Effector CD4-positive, alpha-beta T cell (primary cell): Measurements from ENCODE around the gene ZBTB34.

Source experiments
- DNase-seq: peaks from one replicate; pipeline ENCODE4 v3.0.0-alpha.2; 2020

ZBTB34 gene

DNA sequence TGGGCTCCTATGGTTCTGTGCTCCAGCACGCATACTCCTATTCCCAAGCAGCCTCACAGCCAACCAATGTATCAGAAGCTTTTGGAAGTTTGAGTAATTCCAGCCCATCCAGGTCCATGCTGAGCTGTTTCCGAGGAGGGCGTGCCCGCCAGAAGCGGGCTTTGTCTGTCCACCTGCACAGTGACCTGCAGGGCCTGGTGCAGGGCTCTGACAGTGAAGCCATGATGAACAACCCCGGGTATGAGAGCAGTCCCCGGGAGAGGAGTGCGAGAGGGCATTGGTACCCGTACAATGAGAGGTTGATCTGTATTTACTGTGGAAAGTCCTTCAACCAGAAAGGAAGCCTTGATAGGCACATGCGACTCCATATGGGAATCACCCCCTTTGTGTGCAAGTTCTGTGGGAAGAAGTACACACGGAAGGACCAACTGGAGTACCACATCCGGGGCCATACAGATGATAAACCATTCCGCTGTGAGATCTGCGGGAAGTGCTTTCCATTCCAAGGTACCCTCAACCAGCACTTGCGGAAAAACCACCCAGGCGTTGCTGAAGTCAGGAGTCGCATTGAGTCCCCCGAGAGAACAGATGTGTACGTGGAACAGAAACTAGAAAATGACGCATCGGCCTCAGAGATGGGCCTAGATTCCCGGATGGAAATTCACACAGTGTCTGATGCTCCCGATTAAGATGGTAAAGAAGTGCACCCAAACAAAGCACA, 19.9 kb downstream of the ZBTB34 start:
- no peak for DNase-seq

DNA sequence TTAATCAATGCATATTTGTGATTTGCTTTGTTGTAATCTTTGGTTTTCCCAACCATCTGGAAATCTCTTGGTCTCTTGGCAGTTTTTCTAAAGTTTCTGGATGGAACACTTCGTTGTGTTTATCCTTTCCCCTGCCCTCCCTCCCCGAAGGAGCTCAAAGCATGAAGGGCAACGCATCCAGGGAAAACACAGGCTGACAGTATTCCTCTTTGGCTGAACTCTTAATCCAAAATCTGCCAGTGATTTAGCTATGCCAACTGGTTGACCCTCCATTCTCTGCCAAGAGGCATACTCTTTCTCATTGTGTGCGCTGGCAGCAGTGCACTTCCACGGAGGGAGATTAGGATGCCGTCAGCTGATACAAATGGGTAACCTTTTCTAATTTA, 20.5 kb downstream of the ZBTB34 start:
- DNase-seq, result no peak

DNA sequence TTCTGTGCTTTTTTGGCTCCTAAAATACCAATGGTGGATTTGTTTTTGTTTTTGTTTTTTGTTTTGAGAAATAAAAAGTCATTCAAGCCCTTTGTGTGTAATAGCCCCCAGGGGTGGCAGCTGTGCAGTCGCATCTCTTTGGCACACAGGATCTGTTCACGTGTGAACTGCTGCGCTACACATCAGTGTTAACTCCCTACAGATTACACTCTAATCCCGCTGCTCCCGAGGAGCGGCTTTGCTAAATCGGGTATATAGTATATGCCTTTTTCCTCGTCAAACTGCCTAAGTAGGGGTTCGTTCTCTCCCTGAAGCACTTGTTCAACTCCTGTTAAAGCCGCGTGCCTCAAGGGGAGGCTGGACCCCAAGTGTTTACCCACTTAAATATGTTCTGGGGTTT, 22.3 kb downstream of the ZBTB34 start:
- no peak for DNase-seq

DNA sequence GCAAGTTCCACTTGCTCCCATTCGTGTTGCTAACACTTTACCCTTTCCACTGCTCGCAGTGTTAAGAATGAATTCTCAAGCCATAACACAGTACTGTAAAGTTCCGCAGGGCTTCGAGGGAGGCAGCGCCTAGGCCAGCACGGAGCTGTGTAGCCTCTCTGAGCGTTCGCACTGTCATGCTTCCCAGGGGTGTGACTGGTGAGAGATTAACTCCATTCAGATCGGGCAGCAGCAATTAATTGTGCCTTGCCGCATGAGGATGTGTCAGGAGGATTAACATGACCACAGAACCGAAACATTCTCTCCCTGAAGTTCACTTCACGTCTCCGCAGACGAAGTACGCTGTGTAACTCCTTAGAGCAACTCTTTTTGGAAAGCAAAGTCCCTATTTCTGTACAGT, 23.2 kb downstream of the ZBTB34 start:
- DNase-seq, result no peak

DNA sequence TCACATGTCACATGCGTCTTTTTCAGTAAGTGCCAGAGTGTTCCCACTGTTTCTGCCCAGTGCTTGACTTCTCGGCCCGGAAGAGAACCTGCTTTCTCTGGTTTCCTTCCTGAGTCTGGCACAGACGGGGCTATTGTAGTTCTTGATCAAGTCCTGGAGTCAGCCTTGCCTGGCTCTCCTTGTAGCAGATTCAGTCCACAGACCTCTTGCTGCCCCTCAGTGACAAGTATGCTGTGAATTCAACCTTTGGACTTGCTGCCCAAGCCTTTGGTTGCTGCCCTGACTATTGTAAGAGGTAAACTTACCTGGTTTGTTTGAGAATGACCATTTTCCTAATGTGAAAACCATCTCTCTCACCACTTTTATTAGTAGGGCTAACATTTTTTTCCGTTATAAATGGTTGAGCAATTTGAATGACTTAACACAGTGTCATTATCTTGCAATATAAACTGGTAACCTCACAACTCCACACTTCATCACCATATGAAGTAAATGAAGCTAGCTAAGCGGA, 24.7 kb downstream of the ZBTB34 start:
- no peak for DNase-seq

DNA sequence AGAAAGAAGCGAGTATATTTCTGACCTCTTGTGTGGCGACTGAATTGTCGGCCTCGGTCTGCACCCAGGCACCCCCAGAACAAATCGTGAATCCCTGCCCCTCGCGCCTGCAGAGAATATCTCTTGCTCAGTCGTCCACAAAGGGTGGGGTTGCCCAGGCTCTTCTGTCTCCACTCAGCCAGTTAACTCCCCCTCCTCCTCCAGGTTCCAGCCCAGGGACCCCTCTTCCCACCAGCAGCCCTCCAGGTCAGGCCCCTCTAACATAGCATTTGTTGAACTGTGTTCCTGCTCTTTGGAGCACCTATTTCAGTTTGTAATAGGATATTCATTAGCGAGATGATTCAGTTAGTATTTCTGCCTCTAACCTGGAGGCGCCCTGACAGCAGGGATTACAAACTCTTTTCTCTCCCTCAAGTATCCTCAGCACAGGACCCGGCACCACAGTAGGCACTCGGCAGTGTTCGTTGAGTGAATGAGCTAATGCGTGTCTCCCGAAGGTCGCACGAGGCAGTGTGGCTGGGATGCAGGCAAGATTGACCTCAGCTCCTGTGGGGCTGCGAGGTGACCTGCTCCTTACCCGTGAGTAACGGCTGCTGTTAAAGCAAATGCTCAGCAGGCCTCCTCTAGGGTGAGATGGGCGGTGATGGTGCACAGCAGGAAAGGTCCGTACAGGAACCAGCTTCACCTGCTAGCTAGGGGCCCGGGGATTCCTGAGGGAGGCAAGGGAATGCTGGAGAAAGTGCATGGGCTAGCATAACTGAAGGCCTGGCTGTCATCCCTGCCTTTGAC, 25.8 kb downstream of the ZBTB34 start:
- no peak for DNase-seq

DNA sequence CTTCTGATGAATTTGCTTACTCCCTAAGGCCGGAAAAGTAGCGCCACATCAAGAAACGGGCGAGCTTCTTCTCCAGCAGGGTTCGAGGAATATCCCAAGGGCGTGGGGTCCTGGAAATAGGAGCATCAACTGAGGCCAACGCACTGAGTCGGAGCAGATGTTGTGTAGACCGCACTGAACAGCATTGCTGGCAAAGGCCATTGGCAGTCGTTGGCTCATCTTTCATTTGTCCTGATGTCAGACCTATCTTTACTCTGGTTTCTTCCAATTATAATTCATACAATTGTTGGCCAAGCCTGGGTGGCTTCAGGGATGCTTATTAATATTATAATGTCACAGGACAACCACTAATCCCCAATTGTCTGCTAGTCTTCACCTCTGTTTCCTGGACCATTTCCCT, 26.5 kb downstream of the ZBTB34 start:
- no peak for DNase-seq

DNA sequence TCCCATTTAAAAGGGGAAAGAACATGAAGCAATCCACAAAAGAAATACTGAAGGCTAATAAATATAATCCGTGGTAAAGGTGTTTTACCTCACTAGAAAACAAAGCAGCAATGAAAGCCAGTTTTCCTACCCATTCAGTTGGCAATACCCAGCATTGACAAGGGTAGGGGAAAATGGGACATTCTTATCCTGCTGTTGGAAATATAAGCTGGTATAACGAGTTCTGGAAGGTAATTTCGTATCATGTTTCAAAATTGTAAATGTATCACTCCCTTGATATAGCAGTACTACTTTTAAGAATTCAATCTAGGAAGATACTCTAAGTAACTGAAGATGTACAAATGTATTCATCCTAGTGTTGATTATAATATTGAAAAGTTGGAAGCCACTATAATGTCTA, 31.2 kb downstream of the ZBTB34 start:
- DNase-seq, result no peak

DNA sequence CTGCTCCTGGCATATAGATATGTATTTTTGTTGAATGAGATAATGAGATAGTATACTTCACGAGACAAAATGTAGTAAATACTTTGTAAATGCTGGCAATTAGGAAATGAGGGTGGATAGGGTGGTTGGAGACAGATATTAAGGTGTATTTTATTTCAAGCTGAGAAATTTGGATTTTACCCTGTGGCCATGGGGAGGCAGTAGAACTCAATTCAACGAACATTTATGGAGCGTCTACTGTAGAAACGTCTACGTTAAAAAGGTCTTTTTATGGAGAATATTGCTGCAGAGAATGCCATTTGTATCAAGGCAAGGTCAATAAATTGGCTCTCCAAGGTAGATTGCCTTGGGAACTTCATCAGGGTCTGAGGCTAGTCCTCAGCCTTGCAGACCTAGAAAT, 32.6 kb downstream of the ZBTB34 start:
- DNase-seq, result no peak

DNA sequence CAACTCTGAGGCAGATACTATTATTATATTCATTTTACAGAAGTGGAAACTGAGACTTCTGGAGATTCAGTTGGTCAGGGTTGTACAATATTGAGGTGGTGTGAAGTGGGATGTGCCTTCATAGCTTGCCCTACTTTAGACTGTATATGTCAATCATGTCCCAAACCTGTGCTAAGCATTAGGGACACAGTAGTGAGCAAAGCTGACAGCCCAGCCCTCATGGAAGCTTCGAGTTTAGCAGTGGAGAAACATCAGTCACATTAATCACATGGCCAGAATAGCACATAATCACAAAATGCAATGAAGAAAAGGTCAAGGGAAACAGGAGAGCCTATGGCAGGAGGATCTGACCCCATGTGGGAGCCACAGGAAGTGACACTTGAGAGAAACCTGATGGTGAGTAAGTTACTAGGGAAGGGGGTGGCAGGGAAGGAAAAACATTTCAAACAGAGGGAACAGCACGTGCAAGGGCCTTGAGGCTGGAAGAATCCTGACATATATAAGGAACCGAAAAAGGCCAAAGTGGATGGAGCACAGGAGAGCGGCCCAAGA, 33.7 kb downstream of the ZBTB34 start:
- no peak for DNase-seq

DNA sequence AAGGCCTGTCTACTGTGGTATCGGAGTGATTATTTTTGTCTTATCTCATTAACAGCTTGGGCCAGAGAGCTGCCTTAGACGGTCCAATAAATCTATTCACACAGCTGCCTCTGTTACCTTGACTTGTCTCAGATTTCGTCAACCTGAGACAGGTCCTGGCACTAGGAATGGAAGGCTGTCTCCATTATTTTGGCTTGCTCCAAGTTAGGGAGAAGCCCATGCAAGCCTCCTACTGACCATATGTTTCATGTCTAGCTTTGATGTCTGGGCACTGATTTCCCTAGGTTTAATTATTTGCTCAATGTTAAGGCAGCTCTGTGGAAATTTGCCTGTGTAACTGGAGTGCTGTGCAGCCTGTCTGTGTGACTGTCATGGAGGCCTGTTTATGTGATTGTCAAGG, 41.8 kb downstream of the ZBTB34 start:
- DNase-seq, result no peak

DNA sequence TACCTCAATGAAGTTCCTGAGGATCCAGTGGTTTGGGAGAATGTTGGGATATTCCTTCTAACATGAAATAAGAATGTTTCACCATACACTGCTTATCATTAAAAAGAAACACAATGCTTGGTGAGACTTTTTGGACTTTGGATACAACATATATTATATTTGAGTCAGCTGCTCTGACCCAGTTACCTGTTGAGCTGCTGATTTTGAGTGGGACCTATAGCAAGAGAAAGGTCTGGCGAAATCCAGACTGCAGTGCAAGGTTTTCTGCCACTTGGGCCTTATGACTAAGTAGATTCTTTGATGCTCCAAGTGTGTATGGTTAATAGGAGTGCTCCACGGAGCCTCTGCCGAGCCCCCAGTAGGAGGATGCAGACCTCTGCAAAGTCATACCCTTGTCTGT, 44.1 kb downstream of the ZBTB34 start:
- DNase-seq, result no peak

DNA sequence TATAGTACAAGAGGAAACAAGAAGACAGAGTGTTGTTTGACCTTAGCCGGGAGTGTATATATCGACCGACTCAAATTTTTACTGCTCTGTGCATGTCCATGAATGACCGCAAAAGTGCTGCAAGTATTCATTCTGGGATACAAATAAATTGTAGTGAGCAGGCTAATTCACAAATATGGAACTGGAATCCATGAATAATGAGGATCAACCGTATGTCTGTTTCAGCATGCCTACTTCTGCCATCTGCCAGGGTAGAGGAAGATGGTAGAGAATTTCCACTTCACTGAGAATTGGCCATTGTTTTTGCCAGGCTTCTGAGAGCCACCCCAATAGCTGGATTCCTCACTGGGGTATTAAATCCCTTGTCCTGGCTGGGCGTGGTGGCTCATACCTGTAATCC, 45.7 kb downstream of the ZBTB34 start:
- DNase-seq, result no peak

DNA sequence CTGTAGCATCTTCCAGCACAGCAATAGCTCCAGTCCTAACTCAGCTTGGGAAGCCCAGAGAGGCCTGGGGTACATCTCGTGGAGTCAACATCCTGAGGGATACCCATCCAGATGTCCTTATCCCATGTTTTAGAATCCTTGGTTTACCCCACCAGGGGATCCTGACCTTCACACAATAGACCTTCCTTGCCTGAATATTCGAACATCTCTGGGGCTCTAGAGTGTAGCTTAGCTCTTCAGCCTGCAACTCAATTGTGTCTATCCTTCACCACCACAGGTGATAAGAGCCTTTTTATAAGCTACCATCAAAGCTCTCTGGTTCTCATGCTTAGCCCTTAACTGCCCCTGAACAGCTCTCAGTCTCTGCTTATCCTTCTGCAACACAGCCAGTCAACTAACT, 46.6 kb downstream of the ZBTB34 start:
- DNase-seq, result no peak

DNA sequence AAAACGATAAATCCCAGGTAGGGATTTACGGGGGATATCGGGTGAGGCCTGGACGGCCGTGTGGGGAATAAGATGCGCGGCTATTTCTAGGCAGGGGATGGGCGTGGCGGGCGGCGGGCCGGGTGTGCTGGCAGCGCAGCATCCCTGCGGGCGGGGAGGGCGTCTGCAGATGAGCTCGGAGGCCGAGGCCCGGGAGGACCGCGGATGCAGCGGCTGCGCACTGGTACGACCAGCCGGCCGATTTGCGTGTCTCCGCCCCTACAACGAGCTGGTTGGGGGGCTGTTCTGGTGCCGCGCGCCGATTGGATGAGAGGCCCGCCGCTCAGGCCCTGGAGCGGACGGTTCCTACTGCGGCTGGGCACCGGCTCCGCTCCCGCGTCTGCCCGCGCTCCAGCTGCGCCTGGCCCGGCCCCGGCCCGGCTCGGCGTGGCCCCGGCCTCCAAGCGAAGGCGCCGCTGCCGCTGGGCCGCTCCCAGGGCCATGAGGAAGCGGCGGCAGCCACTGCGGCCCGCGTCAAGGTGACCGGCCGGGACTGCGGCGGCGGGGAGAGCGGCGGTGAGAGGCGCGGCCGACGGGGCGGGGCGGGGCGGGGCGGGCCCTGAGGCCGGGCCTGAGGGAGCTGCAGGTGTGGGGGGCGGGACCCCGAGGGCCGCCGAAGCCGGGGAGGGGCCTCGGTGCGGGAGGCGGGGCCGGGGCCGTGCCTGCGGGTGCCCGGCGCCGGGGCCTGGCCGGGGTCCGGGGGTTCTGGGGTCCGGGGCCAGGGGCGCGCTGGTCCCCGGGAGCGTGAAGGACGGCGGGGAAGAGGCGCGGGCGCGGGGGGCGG, 54.2 kb downstream of the ZBTB34 start, which contains the start of gene RALGPS1:
TSS of gene RALGPS1 (plus strand) at position 325 of the 823 bp plus-strand sequence. CDS start 47,508 bp downstream, outside the sequence.
- peak; percentile 81 for DNase-seq

DNA sequence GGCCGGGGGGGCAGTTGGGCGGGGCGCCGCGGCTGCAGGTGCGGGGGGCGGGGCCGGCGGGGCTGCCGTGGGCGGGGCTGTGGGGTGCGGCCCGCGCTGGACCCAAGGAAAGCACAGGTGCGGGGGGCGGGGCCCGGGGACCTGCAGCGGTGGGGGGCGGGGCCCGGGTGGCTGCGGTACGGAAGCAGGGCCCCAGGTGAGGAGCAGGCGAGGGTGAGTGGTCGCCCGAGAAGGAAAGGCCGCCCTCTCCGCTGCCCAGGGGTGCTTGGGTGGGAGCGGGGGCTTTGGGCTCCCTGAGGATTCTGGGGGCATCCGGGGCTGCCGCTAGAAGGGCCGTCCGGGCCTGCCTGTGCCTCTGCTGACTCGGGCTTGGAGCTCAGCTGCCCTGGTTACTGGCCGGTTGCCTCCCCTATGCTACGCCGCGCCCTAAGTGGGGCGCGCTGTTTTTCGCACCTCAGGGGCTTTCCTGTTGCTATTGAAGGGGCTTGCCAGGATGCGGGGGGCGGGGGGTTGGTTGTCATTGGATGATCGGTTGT, 54.9 kb downstream of the ZBTB34 start:
- peak; percentile 46 for DNase-seq

DNA sequence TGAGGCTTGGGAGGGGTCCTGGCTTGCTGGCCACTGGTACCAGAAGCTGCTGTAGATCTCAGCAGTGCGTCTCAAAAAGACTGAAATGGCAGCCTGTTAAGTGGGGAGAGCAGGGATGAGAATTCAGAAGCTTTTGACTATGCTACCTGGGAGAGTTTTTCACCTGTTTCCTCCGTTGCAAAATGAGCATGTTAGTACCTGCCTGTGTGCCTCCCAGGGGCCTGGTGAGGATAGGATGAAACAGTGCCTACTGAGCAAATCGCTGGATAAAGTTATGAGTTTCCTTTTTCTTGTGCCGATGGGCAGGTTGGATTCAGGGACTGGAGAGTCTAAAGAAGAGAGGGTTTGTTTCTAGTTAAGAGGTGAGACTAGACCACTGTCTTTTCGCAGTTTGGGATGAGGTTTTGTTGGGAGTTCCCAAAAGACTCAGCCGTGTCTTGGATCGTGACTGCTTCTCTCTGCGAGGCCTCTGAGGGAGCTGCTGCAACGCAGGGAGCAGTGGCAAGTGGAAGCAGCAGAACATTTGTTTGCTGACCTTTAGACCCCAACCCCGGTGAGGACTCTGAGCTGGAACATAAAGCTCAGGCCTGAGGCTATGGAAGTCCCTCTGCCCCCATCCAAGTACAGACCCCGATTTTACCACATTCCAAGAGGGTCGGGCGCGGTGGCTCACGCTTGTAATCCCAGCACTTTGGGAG, 55.6 kb downstream of the ZBTB34 start:
- DNase-seq, result no peak

DNA sequence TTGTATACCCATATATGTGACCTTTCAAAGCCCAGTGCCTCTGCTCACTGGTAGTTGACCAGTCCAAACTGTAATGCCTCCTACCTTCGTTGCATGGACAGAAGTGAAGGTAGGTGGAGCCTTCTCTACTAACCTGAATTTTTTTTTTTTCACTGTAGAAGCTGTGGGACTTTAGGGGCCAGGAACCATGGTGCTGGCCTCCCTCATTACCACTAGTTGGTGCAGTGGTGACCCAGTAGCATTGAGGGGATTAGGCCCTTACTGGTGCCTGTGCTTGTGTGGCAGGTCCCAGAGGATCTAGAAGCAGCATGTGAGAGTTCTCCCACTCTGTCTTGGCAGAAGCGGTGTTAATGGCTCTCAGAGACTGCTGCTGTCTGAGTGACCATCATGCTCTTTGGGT, 56.5 kb downstream of the ZBTB34 start:
- DNase-seq, result no peak

DNA sequence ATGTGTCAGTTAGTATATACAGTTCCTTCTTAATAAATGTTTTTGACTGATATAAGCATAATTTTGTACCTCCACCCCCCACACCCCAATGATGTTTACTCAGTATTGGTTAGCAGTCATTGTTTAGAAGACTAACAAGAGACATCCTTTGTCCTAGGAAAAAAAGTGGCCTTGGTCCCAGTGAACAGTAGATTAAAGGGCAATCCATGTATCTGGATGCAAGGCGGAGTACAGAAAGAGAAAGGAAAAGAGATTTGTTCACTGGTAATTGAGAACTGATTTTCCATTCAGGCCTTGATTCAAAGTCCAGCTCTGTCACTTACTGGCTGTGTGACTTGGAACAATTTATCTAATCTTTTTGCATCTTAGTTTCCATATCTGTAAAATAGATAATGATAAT, 58.8 kb downstream of the ZBTB34 start:
- no peak for DNase-seq

DNA sequence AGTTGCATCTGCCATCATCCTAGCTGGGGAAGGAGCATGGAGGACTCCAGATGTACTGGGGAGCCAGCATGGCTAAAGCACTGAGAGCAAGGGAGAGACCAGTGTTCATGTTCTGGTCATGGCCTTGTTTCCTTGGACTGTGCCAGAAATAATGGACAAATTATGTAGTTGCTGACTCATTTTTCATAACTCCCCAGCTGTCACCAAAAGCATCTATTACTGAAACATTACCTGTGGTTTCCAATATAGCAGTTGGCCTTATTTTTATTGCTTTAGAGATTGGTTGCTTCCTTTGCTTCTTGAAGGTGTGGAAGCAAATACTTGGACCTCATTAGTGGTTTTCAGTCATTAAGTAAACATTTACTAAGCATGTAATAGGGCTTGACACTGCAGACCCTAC, 65.4 kb downstream of the ZBTB34 start:
- DNase-seq, result no peak

DNA sequence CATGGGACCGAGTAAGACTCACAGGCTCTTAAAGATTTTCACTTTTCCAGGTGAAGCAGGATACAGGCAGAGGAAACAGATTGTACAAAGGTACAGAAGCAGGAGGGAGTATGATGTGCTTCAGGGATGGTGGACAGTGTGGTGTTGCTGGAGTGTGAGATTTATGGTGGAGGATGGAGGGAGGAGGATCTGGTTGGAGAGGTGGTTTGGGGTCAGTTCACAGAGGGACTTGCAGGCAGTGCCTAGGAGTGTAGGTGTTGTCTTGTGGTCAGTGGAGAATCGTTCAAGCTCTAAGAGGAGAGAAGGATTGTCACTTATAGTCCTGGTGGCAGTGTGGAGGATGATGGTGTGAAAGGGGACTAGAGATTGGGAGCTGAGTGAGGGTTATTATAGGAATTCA, 65.9 kb downstream of the ZBTB34 start:
- no peak for DNase-seq

DNA sequence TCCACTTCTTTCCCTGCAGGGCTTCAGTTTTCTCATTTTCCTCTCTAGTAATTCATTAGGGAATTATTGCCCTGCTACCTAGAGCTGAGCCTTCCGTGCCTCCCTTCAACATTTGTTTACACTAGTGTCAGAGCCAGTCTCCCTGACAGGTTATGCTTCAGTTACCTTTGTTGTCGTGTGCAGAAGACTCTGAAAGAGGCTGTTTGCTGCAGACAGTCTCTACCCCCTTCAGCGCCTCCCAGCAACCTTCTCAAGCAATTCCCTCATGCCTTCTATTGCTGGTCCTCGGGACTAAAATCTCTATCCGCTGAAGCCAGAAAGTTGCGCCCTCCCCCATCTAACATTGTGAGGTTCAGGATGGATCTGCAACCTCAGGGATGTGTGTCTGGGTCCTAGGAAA, 67.0 kb downstream of the ZBTB34 start:
- DNase-seq, result no peak
